ENCODE data around the gene TMEM132A. TPM values are rescaled to one million over a fixed set of nuclear protein-coding genes. Genes with fewer than 3 reads are reported as not detected.

TMEM132A gene
- total RNA-seq, 1 experiment from 2014 or later, result 57.9 TPM

GRCh38 chr11:60921777-60922335 lies 2.4 kb upstream of the TMEM132A start:
- no peak for DNase-seq (ENCODE audit: low read depth)

DNA sequence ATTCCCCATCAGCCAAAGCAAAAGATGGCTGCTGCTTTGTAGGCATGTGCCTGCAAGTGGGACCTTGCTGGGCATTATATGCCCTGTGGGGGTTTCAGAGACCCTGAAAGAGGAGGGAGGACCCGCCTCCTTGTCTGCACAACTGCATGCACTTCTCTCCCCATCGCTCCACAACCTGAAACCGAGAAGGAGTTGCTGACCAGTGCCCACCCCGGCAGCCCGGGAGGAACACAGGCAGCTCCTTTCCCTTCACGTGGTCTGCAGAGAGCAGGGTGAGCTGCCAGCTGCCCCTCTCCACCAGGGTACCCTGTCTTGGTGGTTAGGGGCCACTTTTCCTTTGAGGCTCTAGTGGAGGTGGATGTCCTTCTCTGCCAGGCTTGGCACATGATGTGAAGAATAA lies 1.4 kb upstream of the TMEM132A start:
- no peak for DNase-seq (ENCODE audit: low read depth)

DNA sequence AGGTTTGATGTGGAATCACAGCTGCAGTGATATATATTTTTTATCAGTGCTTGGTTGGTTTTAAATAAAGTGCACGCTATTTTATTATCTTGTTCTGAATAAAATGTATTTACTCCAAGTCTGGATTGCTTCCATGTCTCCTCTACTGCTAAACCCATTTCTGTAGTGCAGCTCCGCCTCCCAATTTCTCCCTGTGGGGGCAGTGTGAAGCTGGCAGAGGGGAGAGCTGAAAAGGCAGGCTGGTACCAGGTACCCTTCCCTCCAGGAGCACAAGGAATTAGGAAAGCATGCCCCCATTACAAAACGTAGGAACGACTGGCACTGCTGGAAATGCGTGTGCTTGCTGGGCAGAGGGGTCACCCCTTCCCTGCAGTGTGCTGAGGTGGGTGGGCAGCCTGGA lies 934 bp upstream of the TMEM132A start:
- no peak for DNase-seq (ENCODE audit: low read depth)

DNA sequence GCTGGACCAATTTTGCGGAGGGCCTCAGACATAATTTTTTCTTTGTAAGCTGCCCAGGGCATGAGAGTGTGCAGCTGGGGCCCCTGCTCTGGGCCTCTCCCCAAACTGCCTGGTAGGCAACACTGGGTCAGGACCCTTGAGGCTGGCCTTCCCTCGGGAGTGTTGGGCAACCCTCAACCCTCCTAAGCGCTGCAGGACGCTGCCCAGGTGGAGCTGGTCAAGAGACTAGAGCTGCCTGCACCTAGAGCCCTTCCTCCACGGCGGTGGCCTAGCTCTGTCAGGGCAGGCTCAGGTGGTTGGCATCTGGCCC lies 505 bp upstream of the TMEM132A start:
- no peak for DNase-seq (ENCODE audit: low read depth)

- no peak for DNase-seq (ENCODE audit: low read depth)
These were observed 920 bp downstream of the TMEM132A start for GRCh38 chr11:60924906-60925853.

- DNase-seq (ENCODE audit: low read depth), result peak; percentile 71
These were observed 1.6 kb downstream of the TMEM132A start for GRCh38 chr11:60925868-60926267.

DNA sequence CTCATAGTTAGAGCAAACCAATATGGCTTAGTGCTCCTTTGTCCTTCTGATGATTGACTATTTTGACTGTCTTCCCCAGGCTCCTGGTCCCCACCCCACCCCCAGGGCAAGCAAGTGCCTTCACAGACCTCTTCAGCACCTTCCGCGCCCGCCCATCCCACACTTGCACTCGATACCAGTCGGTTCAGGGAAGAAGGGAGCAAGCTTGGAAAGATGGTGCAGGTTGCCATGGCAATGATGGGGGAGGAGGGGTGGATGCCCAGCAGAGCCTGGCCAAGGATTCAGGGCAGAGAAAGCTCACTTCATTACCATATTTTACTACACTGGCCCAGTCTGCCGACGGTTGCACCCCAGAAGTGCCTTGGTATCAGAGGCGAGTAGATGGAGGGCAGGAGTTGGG lies 2.2 kb downstream of the TMEM132A start:
- no peak for DNase-seq (ENCODE audit: low read depth)

GRCh38 chr11:60927061-60927592 lies 2.9 kb downstream of the TMEM132A start:
- DNase-seq (ENCODE audit: low read depth), result no peak

- DNase-seq (ENCODE audit: low read depth), result no peak
These were observed 3.3 kb downstream of the TMEM132A start for GRCh38 chr11:60927600-60927999.

DNA sequence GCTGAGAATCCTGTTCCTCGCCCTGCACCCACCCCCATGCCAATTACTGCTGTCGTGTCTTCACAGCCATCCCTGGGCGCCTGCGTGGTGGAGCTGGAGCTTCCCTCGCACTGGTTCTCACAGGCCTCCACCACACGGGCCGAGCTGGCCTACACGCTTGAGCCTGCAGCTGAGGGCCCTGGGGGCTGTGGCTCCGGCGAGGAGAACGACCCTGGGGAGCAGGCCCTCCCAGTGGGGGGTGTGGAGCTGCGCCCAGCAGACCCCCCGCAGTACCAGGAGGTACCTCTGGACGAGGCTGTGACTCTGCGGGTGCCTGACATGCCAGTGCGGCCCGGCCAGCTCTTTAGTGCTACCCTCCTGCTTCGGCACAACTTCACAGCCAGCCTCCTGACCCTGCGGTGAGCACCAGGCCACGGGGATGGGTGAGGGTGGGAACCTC lies 4.3 kb downstream of the TMEM132A start:
- no peak for DNase-seq (ENCODE audit: low read depth)

GRCh38 chr11:60929764-60930163 lies 5.5 kb downstream of the TMEM132A start:
- no peak for DNase-seq (ENCODE audit: low read depth)

GRCh38 chr11:60930394-60930793 lies 6.1 kb downstream of the TMEM132A start:
- DNase-seq (ENCODE audit: low read depth), result no peak

GRCh38 chr11:60931917-60932316 lies 7.7 kb downstream of the TMEM132A start:
- DNase-seq (ENCODE audit: low read depth), result no peak

DNA sequence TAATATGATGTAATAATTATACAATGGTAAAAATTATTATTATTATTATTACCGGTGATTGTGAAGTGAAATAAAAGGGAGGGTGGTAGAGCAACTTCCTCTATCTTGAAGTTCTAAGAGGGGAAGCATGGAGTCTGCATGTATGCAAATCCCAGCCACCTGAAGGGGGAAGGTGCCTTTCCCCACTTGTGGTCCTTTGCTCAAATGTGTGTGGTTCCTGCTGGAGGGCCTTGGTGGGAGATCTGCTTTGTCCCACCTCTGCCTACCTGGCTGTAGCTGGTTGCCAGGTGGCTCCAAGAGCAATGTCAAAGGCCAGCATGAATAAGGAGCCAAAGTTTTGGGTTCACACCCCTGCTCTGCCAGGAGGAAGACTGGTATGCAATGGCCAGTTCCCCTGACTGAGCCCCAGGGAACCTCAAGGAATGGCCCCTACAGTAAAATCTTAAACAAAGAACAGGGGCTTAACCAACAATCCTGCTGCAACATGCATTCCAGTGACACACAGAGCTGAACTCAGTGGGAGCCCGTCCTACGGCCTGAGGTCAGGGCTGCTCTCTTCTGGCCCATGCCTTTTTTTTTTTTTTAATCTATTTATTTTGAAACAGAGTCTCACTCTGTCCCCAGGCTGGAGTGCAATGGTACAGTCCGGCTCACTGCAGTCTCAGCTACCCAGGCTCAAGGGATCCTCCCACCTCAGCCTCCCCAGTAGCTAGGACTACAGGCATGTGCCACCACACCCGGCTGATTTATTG lies 8.5 kb downstream of the TMEM132A start:
- DNase-seq (ENCODE audit: low read depth), result no peak

GRCh38 chr11:60933416-60934123 lies 9.3 kb downstream of the TMEM132A start:
- DNase-seq (ENCODE audit: low read depth), result no peak

GRCh38 chr11:60934124-60934789 lies 10.0 kb downstream of the TMEM132A start:
- no peak for DNase-seq (ENCODE audit: low read depth)

- no peak for DNase-seq (ENCODE audit: low read depth)
These were observed 10.7 kb downstream of the TMEM132A start for GRCh38 chr11:60934790-60935605.

- DNase-seq (ENCODE audit: low read depth), result no peak
These were observed 11.6 kb downstream of the TMEM132A start for GRCh38 chr11:60935676-60936442.

DNA sequence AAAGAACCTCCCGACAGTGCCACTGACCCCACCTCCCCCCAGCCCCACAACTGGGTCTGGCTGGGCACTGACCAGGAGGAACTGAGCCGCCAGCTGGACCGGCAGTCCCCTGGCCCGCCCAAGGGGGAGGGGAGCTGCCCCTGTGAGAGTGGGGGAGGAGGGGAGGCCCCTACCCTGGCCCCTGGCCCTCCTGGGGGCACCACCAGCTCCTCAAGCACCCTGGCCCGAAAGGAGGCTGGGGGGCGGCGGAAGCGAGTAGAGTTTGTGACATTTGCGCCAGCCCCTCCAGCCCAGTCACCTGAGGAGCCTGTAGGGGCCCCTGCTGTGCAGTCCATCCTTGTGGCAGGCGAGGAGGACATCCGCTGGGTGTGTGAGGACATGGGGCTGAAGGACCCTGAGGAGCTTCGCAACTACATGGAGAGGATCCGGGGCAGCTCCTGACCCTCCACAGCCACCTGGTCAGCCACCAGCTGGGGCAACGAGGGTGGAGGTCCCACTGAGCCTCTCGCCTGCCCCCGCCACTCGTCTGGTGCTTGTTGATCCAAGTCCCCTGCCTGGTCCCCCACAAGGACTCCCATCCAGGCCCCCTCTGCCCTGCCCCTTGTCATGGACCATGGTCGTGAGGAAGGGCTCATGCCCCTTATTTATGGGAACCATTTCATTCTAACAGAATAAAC lies 12.3 kb downstream of the TMEM132A start:
- no peak for DNase-seq (ENCODE audit: low read depth)
